GM12878 (cell line): Measurements from ENCODE around the gene SGSM2. TPM values are rescaled to one million over a fixed set of nuclear protein-coding genes. Genes with fewer than 3 reads are reported as not detected.

Source experiments
- ATAC-seq: fragments of 200-7000 bp; cut with Tn5 transposase; 3 replicates; pipeline ENCODE4 v1.9.1; 2020; ENCODE audit warnings: mild to moderate bottlenecking, moderate library complexity
- BruUV-seq: library from RNA; stranded (reverse); fragments of 400-500 nt; replicated peaks from 2 replicates; lab custom pipeline; 2021; lab: Mats Ljungman, UMichigan
- CTCF ChIA-PET: fragments of 300-600 bp; sonication (Branson Sonifier 250); formaldehyde crosslinking; extraction: SDS; loops from one replicate; lab custom pipeline; 2021; ENCODE audit warnings: inconsistent platforms; lab: Yijun Ruan, JAX
- POLR2A ChIA-PET: fragments of 350-600 bp; formaldehyde crosslinking; extraction: SDS; loops from one replicate; lab custom pipeline; 2021; ENCODE audit warnings: inconsistent platforms; lab: Charles Lee
- RAD21 ChIA-PET: fragments of 300-600 bp; sonication (Branson Sonifier 250); formaldehyde crosslinking; loops from one replicate; lab custom pipeline; 2023; ENCODE audit warnings: antibody characterized with exemption; ENCODE audit not compliant: unreplicated experiment; lab: Charles Lee
- SMC1A ChIA-PET: fragments of 300-600 bp; sonication (Branson Sonifier 250); formaldehyde crosslinking; loops from one replicate; lab custom pipeline; 2023; ENCODE audit not compliant: unreplicated experiment, uncharacterized antibody; lab: Charles Lee
- DNase-seq: peaks from one replicate; pipeline ENCODE4 v3.0.0-alpha.2; 2011; ENCODE audit warnings: low read depth, low spot score
- FAIRE-seq: peaks from 3 replicates; lab custom pipeline; 2011; peaks lifted over from hg19 to GRCh38; lab: Jason Lieb, UNC
- H2AFZ ChIP-seq: 2 replicates; pipeline ENCODE4 v1.6.0; 2011; ENCODE audit warnings: low read depth, low read length, control low read depth; ENCODE audit not compliant: control insufficient read depth
- H3K27ac ChIP-seq: 2 replicates; pipeline ENCODE4 v1.5.1; 2011; ENCODE audit warnings: control low read depth; ENCODE audit not compliant: control insufficient read depth, insufficient read depth
- H3K27me3 ChIP-seq, 2 experiments: replicated peaks in 1 of 2; 2 replicates each; pipeline versions ENCODE4 v1.6.0 to v1.6.1; 2011; ENCODE audit warnings: low read length in 1 of 2; ENCODE audit not compliant: control insufficient read depth in 2 of 2, insufficient read depth in 2 of 2
- H3K36me3 ChIP-seq, 2 experiments: 2 replicates each; pipeline ENCODE4 v1.5.1; 2011; ENCODE audit warnings: low read length in 1 of 2; ENCODE audit not compliant: control insufficient read depth in 2 of 2, insufficient read depth in 2 of 2
- H3K4me1 ChIP-seq: 2 replicates; pipeline ENCODE4 v1.6.1; 2011; ENCODE audit warnings: mild to moderate bottlenecking, low read length, moderate library complexity, mixed read lengths; ENCODE audit not compliant: control insufficient read depth, insufficient read depth
- H3K4me2 ChIP-seq: 2 replicates; pipeline ENCODE4 v1.6.0; 2011; ENCODE audit warnings: control low read depth; ENCODE audit not compliant: control insufficient read depth, insufficient read depth
- H3K4me3 ChIP-seq: fragments of 200-600 bp; sonication (generic); 2 replicates; pipeline ENCODE4 v1.5.1; 2016
- H3K79me2 ChIP-seq: 2 replicates; pipeline ENCODE4 v1.6.0; 2011; ENCODE audit warnings: low read length; ENCODE audit not compliant: control insufficient read depth, insufficient read depth
- H3K9ac ChIP-seq: 2 replicates; pipeline ENCODE4 v1.8.0; 2011; ENCODE audit warnings: low read length, control low read depth, mixed read lengths; ENCODE audit not compliant: control insufficient read depth, insufficient read depth
- H3K9me3 ChIP-seq: replicated peaks from 3 replicates; pipeline ENCODE4 v1.5.1; 2011; ENCODE audit warnings: mild to moderate bottlenecking, low read length; ENCODE audit not compliant: control insufficient read depth, insufficient read depth
- H4K20me1 ChIP-seq: 2 replicates; pipeline ENCODE4 v1.6.0; 2011; ENCODE audit not compliant: control insufficient read depth, insufficient read depth
- BACH1 ChIP-seq: fragments of 450-650 bp; IDR thresholded peaks from 2 replicates; pipeline ENCODE4 v1.6.1; 2017; ENCODE audit warnings: mild to moderate bottlenecking, borderline replicate concordance
- CREM ChIP-seq: IDR thresholded peaks from 2 replicates; pipeline ENCODE4 v1.6.1; 2014; ENCODE audit warnings: antibody characterized with exemption, low read depth
- E4F1 ChIP-seq: fragments of 450-650 bp; IDR thresholded peaks from 2 replicates; pipeline ENCODE4 v1.6.1; 2018; ENCODE audit warnings: borderline replicate concordance, mild to moderate bottlenecking; ENCODE audit not compliant: partially characterized antibody
- HCFC1 ChIP-seq: fragments of 150-350 bp; IDR thresholded peaks from 2 replicates; pipeline ENCODE4 v1.6.1; 2014; ENCODE audit warnings: low read length
- MXI1 ChIP-seq: fragments of 150-350 bp; IDR thresholded peaks from 2 replicates; pipeline ENCODE4 v1.6.1; 2011; ENCODE audit warnings: low read depth, mild to moderate bottlenecking, inconsistent platforms, low read length, improper control_type of control experiment
- NFYA ChIP-seq: IDR thresholded peaks from 2 replicates; pipeline ENCODE4 v1.6.1; 2011; ENCODE audit warnings: low read depth, mild to moderate bottlenecking, low read length, improper control_type of control experiment, borderline replicate concordance
- RB1 ChIP-seq: fragments of 450-650 bp; formaldehyde crosslinking; IDR thresholded peaks from 2 replicates; pipeline ENCODE4 v1.6.1; 2017; ENCODE audit warnings: mild to moderate bottlenecking, borderline replicate concordance
- RCOR1 ChIP-seq: conservative IDR thresholded peaks from 2 replicates; pipeline ENCODE4 v1.6.1; 2012; ENCODE audit warnings: low read depth, low read length, improper control_type of control experiment
- SIX5 ChIP-seq: IDR thresholded peaks from 2 replicates; pipeline ENCODE4 v1.6.1; 2011; ENCODE audit warnings: mild to moderate bottlenecking, low read depth, low read length, moderate library complexity; ENCODE audit not compliant: severe bottlenecking
- SMC3 ChIP-seq: IDR thresholded peaks from 2 replicates; pipeline ENCODE4 v1.6.1; 2011; ENCODE audit warnings: low read length, improper control_type of control experiment, borderline replicate concordance
- SREBF1 ChIP-seq: IDR thresholded peaks from 2 replicates; pipeline ENCODE4 v1.6.1; 2012; ENCODE audit warnings: mild to moderate bottlenecking, low read length
- TBL1XR1 ChIP-seq: IDR thresholded peaks from 2 replicates; pipeline ENCODE4 v1.6.1; 2012; ENCODE audit warnings: low read depth, low read length, improper control_type of control experiment
- ZBTB4 ChIP-seq: fragments of 450-650 bp; formaldehyde crosslinking; IDR thresholded peaks from 2 replicates; pipeline ENCODE4 v1.4.0; 2022; ENCODE audit warnings: mild to moderate bottlenecking, moderate library complexity
- WGBS: methylation state at CpG from one replicate; pipeline ENCODE4 v1.1.6; 2016; ENCODE audit warnings: low lambda C conversion rate; ENCODE audit not compliant: insufficient replicate concordance, insufficient coverage; ENCODE audit errors: missing lambda C conversion rate; 5-methylcytosine and 5-hydroxymethylcytosine counted together
- in situ Hi-C: fragments of 300-500 bp; cut with MboI; formaldehyde crosslinking; loops from 9 replicates; pipeline ENCODE4 v1.14.3; 2018; ENCODE audit warnings: mixed read lengths
- intact Hi-C: fragments of 100-400 bp; cut with micrococcal nuclease; formaldehyde crosslinking; loops from one replicate; pipeline ENCODE4 v1.14.2; 2022; ENCODE audit not compliant: unreplicated experiment
- polyA plus RNA-seq, 11 experiments: library from polyadenylated mRNA; depleted of rRNA in 4 of 11; unstranded in 6 of 11; stranded (reverse) in 5 of 11; fragments of >200 nt; fragmentation: Nextera tagmentation in 4 of 11; fragmentation: Illumina TruSeq in 1 of 11; extraction: Ambion mirVana in 4 of 11; extraction: Trizol in 1 of 11; gene quantifications; 1 replicate in 1 of 11; 2 replicates in 10 of 11; pipeline versions ENCODE4 v1.2.1 to v1.2.3, GENCODE V29; 2011 to 2016; ENCODE audit warnings: inconsistent platforms in 2 of 11, missing spikeins in 2 of 11, low read depth in 1 of 11
- total RNA-seq, 4 experiments: library from RNA; depleted of rRNA in 3 of 4; stranded (reverse); fragments of >200 nt in 3 of 4; fragmentation: Illumina TruSeq in 1 of 4; extraction: Trizol in 1 of 4; gene quantifications; 2 replicates each; pipeline versions ENCODE4 v1.2.1 to v1.2.3, GENCODE V29; 2013 to 2021
- TF ChIP-seq, protein P1 (sequence below): fragments of 450-650 bp; IDR thresholded peaks from 2 replicates; pipeline ENCODE4 v1.6.1; 2016; ENCODE audit warnings: mild to moderate bottlenecking, moderate library complexity, borderline replicate concordance

SGSM2 gene
- total and polyA plus RNA-seq, 10 of the 15 experiments (the other 5 are each of a cell fraction or from before 2014, with no cell fraction given), result 0.50 to 50.9 (median 18.5) TPM

- Histone ChIP-seq H3K79me2 (peaks cover 42% of the 10 kb centered on the region), H3K27me3 (no peaks in the 10 kb centered on the region), H2AFZ (peak overlapping the region; percentile 61), H3K9me3 (no peaks in the 10 kb centered on the region), H3K4me2 (peak overlapping the region; percentile 66), H3K4me1 (peaks cover 5% of the 10 kb centered on the region), H4K20me1 (no peaks in the 10 kb centered on the region), H3K36me3 (peaks cover 3 to 13% of the 10 kb centered on the region in 2 experiments; a peak in 3 of 4 replicates), H3K4me3 (peak overlapping the region; percentile 53), H3K27ac (no peak overlapping the region), H3K9ac (peak overlapping the region; percentile 90)
- POLR2A ChIA-PET, result interaction anchor here (0.6 to 1.4 kb wide), 3 partner anchors 36 to 286 kb away, joined by 3 to 4 read pairs (median 3); no protein-coding TSS in a partner anchor
- in situ Hi-C loops (no loop called here), intact Hi-C loops (loop anchor here (5.0 kb wide), 1 partner anchor 286 kb away; no protein-coding TSS in a partner anchor)
- no peak for FAIRE-seq
- BruUV-seq, result no TSS peak
- 35% methylated on average over 5 of the region's 5 CpGs for WGBS
- DNase-seq, result no peak
- RAD21 ChIA-PET, result interaction anchor here (0.7 to 1.4 kb wide), 6 partner anchors 15 to 283 kb away, joined by 3 to 4 read pairs (median 3); partner anchors contain the start of gene HIC1
- CTCF ChIA-PET, result interaction anchor here (1.0 to 3.1 kb wide), 5 partner anchors 15 to 285 kb away, joined by 3 to 13 read pairs (median 3); no protein-coding TSS in a partner anchor
- SMC1A ChIA-PET, result no interaction called here
- TF ChIP-seq ZBTB4 (CRISPR knock-in tag) (no peak), MXI1 (no peak), NFYA (no peak), E4F1 (no peak), SIX5 (no peak), RB1 (no peak), SMC3 (no peak), BACH1 (no peak), TBL1XR1 (no peak), CREM (no peak), HCFC1 (no peak), SREBF1 (no peak), RCOR1 (no peak)
- TF ChIP-seq, protein P1, sequence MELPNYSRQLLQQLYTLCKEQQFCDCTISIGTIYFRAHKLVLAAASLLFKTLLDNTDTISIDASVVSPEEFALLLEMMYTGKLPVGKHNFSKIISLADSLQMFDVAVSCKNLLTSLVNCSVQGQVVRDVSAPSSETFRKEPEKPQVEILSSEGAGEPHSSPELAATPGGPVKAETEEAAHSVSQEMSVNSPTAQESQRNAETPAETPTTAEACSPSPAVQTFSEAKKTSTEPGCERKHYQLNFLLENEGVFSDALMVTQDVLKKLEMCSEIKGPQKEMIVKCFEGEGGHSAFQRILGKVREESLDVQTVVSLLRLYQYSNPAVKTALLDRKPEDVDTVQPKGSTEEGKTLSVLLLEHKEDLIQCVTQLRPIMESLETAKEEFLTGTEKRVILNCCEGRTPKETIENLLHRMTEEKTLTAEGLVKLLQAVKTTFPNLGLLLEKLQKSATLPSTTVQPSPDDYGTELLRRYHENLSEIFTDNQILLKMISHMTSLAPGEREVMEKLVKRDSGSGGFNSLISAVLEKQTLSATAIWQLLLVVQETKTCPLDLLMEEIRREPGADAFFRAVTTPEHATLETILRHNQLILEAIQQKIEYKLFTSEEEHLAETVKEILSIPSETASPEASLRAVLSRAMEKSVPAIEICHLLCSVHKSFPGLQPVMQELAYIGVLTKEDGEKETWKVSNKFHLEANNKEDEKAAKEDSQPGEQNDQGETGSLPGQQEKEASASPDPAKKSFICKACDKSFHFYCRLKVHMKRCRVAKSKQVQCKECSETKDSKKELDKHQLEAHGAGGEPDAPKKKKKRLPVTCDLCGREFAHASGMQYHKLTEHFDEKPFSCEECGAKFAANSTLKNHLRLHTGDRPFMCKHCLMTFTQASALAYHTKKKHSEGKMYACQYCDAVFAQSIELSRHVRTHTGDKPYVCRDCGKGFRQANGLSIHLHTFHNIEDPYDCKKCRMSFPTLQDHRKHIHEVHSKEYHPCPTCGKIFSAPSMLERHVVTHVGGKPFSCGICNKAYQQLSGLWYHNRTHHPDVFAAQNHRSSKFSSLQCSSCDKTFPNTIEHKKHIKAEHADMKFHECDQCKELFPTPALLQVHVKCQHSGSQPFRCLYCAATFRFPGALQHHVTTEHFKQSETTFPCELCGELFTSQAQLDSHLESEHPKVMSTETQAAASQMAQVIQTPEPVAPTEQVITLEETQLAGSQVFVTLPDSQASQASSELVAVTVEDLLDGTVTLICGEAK, result no peak
- no peak for ATAC-seq
These were observed 985 bp downstream of the SGSM2 start for GRCh38 chr17:2338315-2338657.
